Measurements from ENCODE around the gene DST.
"Not testable (repeated sequence)": the region's sequence is repeated elsewhere in the genome, so short reads cannot be mapped to it uniquely, and the experiment has no call there.

DST gene

GRCh38 chr6:56661338-56661737 is 18.6 kb upstream of the DST start:
- not testable (repeated sequence) for DNase-seq

- DNase-seq: no peak
Observed at GRCh38 chr6:56660381-56660730, 17.7 kb upstream of the DST start.

- DNase-seq: no peak
Observed at GRCh38 chr6:56659721-56660380, 17.2 kb upstream of the DST start.

GRCh38 chr6:56658326-56658725 is 15.6 kb upstream of the DST start:
- no peak for DNase-seq

- peak; percentile 60 for DNase-seq
Observed at GRCh38 chr6:56657354-56657753, 14.7 kb upstream of the DST start.

GRCh38 chr6:56656466-56656865 is 13.8 kb upstream of the DST start:
- DNase-seq: no peak

- DNase-seq: no peak
Observed at GRCh38 chr6:56655996-56656395, 13.3 kb upstream of the DST start.

GRCh38 chr6:56655249-56655648 is 12.6 kb upstream of the DST start:
- DNase-seq: no peak

GRCh38 chr6:56652994-56653393 is 10.3 kb upstream of the DST start:
- no peak for DNase-seq

GRCh38 chr6:56652231-56652630 is 9.5 kb upstream of the DST start:
- DNase-seq: no peak

GRCh38 chr6:56650191-56650590 is 7.5 kb upstream of the DST start:
- DNase-seq: no peak

GRCh38 chr6:56649782-56650181 is 7.1 kb upstream of the DST start:
- DNase-seq: no peak

GRCh38 chr6:56649053-56649769 is 6.5 kb upstream of the DST start:
- no peak for DNase-seq

GRCh38 chr6:56647172-56647762 is 4.6 kb upstream of the DST start:
- DNase-seq: no peak

GRCh38 chr6:56644366-56644765 is 1.7 kb upstream of the DST start:
- DNase-seq: no peak

GRCh38 chr6:56643379-56644089 is 845 bp upstream of the DST start:
- no peak for DNase-seq

- no peak for DNase-seq
Observed at GRCh38 chr6:56640374-56640773, 2.3 kb downstream of the DST start.

- DNase-seq: no peak
Observed at GRCh38 chr6:56638760-56639159, 3.9 kb downstream of the DST start.

GRCh38 chr6:56637640-56638039 is 5.0 kb downstream of the DST start:
- DNase-seq: no peak

GRCh38 chr6:56628105-56628504 is 14.6 kb downstream of the DST start:
- no peak for DNase-seq

GRCh38 chr6:56625356-56625755 is 17.3 kb downstream of the DST start:
- DNase-seq: no peak

- DNase-seq: no peak
Observed at GRCh38 chr6:56624728-56625069, 18.0 kb downstream of the DST start.

- no peak for DNase-seq
Observed at GRCh38 chr6:56624046-56624727, 18.5 kb downstream of the DST start.

Measured in KG1 (cell line).